ENCODE results near the gene ADRB2. TPM values are rescaled to one million over a fixed set of nuclear protein-coding genes. Genes with fewer than 3 reads are reported as not detected.

The ADRB2 gene
- total RNA-seq, 1 donor from 2014 or later = 1.6 TPM

DNA sequence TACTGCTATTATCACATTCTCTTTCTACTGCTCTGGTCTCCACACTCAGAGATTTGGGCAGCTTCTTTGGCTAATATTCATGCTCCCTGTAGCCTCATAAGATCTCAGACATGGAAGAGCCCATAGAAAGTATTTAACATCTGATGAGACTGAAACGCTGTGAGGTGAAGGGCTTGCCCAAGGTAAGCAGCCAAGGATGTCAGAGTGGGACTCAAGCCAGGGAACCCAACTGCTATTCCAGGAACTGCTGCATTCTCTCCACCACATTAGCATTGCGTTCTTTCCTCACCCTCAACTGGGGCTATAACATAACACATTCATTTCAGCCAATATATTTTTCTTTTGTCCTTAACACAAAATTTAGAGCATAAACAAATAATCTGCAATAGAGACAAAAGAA is 3.8 kb downstream of the ADRB2 start:
- ATAC-seq = no peak
- DNase-seq (ENCODE audit: low spot score) = no peak

DNA sequence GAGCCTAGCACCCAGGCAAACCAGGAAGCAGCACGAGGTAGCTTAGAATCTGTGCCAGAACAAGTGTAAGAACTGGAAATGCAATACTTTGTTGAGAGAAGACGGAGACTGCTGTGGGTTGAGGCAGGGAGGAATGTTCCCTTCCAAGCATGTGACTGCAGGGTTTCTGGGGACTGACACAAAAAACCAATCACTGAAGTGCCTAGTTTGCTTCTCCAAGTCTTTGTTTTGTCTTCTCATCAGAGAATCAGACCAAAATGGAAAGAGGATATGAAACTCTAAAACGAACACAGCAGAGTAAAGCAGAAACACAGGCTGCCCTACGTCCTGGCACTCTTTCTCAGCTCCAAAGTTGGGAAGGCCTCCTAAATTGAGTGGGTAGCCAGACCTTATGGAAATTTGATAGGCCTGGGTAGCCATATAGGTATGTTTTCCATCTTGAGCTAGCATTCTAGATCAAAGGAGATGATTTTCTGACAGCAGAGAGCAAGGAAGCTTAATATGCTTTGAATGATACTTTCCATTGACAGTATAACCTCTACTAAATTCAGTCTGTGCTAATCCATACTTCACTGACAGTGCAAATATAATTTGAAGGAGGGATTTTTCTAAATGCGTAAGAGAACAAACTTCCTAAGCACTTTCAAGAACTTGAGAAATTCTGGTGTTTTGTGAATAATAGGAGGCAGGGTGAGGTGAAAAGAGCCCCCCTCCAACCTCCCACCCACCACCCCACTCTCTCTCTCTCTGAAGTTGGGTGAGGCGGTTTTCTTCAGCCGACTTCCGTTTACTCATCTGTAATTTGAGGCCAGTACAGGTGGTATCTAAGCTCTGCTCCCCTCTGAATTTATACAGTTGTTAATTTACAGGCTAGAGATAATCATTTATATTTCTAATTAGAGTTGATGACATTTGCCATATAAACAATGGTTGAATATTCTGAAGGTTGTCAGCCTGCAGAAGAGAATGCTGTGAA is 5.5 kb downstream of the ADRB2 start:
- ATAC-seq (no peak), DNase-seq (ENCODE audit: low spot score) (no peak)

DNA sequence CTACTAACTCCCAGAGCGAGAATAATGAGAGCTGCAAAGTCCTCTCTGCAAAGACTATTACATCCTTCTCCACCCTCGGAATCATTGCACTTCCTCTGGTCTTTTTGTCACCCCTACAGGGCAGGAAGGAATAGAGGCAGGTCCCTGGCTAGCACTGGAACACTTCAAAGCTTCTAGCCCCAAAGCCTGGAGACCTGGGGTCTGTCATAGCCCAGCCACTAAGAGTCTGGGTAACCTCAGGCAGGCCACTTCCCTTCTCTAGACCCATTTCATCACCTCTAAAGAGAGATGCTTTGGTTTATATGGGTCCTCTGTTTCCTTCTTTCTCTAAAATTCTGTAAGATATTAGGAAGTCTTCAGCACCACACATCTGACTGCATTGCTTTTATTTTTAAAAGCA is 6.7 kb downstream of the ADRB2 start:
- DNase-seq (ENCODE audit: low spot score) (no peak), ATAC-seq (no peak)

DNA sequence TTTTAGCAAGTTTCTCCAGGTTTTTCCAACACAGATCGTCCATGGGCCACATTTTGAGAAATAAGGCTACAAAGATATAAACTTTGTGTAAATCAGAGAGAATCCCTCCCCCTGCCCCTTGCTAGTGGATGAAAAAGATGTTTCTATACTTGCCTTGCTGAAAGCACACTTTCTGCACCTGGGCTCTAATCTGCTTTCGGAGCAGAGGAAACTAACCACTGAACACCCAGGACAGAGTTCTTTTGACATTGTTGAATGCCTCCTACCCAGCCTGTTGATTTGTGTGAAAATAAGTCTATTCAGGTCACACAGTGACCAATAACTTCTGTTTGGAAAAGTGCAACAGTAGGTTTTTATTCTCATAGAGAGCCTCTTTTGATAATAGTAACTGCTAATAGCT is 7.5 kb downstream of the ADRB2 start:
- DNase-seq (ENCODE audit: low spot score) = no peak
- ATAC-seq = no peak

DNA sequence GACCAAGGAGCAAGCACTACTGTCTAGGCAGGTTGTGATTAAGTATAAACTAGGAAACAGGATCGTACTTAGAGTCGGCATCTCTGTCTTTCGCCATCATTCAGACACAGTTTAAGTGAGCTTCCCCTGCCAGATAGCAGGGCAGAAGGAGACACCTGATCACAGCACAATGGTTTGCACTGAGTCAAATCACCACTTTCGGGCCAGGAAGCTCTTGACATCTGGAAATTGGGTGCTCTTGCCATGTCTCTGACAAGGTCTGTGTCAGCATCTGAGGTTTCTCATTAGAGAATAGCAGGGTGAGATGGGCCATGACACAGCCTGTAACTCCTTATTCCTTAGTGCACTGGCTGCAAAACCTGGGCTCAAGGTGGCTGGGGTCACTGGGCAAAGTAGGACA is 8.3 kb downstream of the ADRB2 start:
- DNase-seq (ENCODE audit: low spot score) = no peak
- ATAC-seq = no peak

DNA sequence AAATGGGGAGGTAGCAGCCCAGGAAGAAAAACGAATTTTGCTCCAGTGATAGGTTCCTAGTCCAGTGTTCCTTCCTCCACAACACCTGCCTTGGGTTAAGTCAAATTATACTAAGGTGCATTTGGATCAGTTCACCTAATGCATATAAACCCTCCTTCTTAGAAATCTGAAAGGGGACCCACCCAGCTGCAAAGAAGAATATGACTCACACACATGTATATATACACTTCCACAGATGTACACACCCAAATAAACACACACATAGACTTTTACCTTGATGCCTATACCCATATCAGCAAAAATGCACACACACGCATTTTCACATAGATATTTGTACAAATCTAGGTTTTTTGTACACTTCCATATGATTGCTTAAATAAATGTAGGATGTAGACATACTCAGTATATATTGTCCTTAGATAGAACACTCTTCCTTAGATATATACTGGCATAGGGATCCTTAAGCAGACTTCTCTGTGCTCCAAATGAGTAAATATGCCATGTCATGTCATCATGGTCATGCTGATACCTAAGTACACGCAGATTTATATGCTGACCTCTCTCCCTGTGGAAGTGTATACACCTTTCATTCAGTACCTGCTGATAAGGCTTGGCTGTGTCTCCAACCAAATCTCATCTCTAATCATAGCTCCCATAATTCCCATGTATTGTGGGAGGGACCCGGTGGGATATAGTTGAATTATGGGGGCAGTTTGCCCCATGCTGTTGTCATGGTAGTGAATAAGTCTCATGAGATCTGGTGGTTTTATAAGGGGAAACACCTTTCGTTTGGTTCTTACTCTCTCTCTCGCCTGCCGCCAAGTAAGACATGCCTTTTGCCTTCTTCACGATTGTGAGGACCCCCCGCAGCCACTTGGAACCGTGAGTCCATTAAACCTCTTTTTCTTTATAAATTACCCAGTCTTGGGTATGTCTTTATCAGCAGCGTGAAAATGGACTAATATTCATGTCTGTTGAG is 10.2 kb downstream of the ADRB2 start:
- ATAC-seq (no peak), DNase-seq (ENCODE audit: low spot score) (no peak)

DNA sequence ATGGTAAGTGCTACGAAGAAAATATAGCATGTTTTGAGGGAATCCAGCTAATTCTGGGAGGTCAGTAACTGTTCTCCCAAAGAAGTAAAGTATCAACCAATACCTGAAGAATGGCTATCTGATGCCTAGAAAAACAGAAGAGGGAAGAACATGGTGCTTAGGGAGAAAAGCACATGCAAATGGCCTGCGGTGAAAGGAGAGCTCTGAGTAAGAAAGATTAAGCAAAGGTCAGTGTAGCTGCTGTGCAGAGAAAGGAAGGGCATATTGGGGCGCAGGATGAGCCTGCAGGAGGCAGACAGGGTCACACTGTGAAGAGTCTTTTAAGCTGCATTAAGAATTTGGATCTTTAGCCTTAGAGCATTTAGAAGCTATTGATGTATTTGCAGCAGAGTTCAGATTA is 11.0 kb downstream of the ADRB2 start:
- no peak for ATAC-seq
- no peak for DNase-seq (ENCODE audit: low spot score)

DNA sequence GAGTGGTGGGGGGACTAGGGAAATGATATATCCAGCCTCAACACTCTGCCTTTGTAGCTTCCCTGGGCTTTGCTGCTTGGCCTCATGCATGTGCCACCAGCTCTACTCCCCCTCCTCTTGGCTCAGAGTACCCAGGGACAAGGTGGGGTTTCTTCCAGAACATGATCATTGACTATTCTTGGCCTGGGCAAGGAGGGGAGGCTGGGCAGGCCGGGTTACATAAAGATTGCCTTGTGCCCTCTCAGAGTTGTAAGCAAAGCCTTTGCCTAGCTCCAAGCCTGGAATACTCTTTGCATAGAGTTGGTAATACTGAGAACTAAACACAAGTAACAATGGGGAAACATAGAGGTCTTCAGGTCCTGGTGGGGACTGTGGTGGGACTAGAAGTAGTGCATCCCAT is 11.9 kb downstream of the ADRB2 start:
- no peak for DNase-seq (ENCODE audit: low spot score)
- ATAC-seq = no peak

DNA sequence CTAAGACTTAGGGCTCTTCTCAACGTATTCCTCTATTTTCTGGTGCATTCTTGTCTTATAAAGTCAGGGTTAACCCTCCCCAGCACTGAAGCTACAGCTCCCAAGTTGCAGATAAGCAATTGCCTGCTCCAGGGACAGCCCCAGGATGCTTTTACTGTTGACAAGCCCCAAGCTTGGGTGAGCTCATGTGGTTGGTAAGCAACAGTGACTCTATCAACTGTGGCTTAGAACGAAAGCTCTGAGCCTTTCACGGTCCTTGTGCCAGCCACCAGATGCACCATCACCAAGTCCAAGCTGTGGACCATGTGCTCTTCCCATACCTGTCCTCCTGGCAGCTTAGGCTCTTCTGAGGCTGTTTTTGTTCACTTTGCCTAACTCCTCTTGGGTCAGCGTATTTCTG is 13.5 kb downstream of the ADRB2 start:
- DNase-seq (ENCODE audit: low spot score) (no peak), ATAC-seq (no peak)

DNA sequence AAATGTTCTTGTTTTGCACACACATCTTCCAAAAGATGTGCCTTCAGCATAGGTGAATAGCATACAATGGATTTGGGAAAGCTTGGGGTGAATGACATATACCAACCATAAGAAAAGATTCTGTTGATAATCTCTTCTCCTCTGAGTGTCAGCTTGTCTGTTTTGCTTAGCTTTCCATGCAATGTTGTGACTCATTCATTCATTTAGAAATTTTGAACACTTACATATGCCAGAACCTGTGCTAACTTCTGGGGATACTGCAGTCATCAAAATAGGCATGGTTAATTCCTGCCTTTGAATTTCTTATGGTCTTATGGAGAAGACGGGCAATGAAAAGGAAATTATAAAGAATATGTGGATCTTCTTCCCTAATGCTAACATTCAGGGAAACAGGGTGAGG is 14.1 kb downstream of the ADRB2 start:
- ATAC-seq (no peak), DNase-seq (ENCODE audit: low spot score) (no peak)

DNA sequence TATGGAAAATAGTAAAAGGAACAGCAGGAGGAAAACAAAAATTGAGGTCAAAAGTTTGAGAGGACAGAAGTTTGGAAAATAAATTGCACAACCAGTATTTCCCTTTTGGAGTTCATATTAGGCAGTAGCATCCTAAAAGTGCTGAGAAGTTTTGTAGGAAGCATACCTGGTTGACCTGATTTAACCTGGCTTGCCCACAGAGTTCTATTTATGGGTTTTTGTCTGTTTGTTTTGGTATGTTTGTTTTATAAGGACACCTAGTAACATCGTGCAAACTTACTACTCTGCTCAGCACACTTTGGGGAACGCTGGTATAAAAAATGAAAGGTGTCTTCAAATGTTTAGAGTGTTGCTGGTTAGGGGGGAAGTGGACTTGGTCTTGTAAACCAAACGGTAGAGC is 15.1 kb downstream of the ADRB2 start:
- ATAC-seq = peak; percentile 91
- no peak for DNase-seq (ENCODE audit: low spot score)

DNA sequence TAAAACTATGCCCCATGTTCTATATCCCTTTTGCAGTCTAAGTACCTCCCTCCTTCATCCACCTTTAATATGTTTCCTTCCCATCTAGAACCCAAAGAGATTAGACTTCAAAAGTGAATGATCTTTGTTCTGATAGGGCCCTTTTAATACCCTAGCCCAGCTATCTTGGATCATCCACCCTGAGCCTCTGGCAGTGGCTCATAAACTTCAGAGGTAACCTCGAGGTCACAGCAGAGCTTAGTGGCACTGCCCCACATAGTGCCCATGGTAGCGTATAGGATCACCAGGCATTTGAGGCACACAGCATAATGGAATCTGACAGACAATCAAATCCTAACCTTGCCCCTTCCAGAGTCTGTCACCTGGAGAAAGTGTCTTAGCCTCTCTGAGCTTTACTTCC is 15.8 kb downstream of the ADRB2 start:
- DNase-seq (ENCODE audit: low spot score) = no peak
- ATAC-seq = peak; percentile 74

DNA sequence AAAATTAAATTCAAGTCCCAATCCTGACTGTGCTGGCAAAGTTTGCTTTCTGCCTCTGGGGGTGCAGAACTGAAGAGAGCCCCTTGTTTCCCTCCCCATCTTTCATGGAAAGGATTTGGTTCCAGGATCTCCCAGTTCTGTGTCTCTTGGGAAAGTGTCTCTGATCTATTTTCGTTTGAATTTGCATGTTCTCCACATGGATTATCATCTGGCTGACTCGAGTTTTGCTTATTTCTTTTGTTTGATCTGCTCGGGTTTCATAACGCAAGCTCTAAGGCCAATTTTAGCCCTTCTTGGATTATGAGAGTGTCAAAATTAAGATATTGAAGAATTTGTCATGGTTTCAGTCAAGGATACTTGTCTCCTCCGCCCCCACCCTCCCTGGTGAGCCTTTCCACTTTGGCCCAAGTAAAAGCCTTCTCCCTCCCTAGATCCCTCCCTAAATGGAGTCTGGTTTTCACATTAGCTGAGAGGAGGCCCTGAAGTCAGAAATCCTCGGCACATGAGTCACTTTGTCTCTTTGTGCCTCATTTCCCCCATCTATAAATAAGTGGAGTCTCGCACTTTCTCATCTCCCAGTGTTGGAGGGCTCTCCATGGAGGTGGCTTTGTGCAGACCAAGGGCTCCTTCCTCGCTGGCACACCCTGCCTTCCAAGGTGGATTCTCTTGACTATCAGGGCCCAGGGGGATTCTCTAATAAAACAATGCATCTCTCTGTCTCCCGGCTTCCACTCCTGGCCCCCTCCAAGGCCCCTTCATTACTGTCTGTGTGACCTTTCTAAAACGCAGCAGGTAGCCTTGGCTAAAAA is 17.3 kb downstream of the ADRB2 start:
- ATAC-seq (no peak), DNase-seq (ENCODE audit: low spot score) (no peak)

DNA sequence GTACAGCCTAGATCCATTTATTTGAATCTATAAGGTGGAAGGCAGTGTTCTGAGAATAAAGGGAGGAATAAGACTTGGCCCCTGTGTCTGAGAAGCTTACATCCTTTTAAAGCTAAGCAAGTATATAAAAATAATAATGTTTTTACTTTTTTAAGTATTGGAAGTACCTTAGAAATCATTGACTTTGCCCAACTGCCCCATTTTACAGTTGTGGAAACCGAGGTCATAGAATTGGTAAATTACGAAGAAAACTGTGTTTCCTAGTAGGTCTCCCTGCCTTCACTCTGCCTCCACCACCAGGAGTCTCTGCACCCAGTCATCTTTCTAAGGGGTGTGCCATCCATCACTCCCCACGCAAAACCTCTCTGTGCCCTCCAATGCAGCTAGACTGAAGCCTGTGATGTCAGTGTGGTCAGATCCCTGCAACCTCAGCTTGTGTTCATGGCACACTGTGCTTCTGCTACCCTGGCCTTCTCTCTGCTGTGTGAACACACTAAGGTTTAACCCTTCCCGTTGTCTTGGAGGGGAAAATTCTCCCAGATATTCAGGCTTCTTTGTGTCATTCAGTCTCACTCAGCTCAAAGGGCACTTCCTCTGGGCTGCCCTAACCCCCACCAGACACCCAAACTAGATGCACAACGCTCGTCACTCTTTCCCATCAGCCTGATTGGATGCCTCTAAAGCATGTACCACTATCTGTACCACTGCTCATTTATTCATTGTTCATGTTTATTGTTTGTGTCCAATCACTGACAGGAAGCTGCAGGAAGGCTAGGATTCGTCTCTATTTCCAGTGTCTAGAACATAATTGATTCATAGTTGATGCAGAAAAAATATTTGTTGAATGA is 18.2 kb downstream of the ADRB2 start:
- DNase-seq (ENCODE audit: low spot score) = no peak

DNA sequence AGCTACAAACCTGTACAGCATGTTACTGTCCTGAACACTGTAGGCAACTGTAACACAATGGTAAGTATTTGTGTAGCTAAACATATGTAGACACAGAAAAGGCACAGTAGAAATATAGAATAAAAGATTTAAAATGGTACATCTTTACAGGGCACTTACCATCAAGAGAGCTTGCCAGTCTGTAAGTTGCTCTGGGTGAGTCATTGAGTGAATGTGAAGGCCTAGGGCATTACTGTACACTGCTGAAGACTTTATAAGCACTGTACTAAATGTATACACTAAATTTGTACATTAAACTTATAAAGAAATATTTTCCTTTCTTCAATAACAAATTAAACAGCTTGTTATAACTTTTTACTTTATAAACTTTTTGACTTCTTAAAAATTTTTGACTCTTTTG is 20.5 kb downstream of the ADRB2 start:
- ATAC-seq = no peak
- no peak for DNase-seq (ENCODE audit: low spot score)

More for the DNA sequence above, 18.2 kb downstream of the ADRB2 start:
- no peak for ATAC-seq

DNA sequence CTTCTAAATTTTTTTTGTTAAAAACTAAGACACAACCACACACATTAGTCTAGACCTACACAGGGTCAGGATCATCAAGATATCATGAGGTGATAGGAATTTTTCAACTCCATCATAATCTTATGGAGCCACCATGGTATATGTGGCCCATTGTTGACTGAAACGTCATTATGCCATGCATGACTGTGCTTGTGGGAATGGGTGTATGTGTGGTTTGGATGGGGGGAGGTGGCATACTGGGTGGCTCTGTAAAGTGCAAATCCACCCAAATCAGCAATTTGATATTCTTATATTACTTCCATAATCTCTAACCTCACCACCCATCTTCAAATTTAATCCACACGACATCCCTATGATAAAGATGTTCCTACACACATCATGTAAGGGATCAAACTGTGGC is 21.0 kb downstream of the ADRB2 start:
- no peak for DNase-seq (ENCODE audit: low spot score)
- no peak for ATAC-seq

DNA sequence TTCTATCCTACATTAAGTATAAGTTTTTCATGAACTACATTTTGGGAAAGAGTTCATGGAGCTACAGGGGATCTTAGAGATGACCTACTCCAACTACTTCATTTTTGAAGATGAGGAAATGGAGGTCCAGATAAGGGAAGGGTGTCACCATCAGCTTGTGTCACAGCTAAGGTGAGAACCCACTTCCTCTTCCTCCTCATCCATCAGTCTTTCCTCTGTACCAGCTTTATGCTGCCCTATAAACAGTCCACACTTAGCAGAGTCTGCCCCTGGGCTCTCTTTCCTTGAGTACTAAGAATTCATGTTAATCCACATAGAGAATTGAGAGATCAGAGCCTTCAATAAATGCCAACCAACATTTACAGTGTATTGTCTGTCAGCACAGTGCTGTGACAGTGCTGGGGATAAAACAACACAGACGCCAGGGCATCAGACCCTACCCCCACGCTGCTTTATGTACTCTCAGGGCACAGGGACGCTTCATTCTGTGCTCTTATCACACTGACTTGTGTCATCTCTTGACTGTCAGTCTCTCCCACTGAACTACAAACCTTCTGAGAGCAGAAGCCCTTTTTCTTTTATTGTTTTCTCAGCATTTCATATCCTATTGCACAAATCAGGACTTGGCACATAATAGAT is 22.1 kb downstream of the ADRB2 start:
- DNase-seq (ENCODE audit: low spot score) (no peak), ATAC-seq (no peak)

DNA sequence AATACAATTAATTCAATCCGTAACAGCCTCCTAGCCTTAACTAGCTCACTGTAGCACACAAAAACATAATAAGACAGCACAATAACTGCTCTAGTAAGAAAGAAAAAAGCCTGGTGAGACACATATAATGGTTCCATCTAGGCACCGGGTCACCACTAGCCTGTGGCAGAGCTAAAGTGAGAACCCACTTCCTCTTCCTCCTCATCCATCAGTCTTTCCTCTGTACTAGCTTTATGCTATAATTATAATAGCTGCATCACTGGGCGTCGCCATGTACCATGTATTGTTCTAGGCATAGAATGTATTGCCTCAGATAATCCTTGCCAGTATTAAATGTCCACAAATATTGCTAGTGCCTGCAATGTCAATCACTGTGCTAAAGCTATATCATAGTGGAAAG is 23.1 kb downstream of the ADRB2 start:
- DNase-seq (ENCODE audit: low spot score) (no peak), ATAC-seq (no peak)

DNA sequence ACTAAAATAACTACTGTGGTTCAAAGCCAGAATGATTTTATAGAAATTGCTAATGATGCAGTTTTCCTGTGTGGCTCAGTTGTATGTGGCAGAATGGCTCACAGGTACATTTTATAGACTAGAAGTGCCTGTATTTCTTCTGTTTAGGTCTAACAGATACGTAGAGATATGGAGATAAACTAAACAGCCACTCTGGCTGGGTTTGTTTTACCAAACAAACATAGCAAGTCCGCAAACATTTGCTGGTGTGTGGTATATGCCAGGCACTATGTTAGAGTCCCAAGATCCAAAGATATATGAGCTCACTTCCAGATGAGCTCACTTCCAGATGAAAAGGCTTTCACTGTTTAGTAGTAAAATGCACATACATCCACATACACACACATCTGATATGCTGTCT is 24.4 kb downstream of the ADRB2 start:
- DNase-seq (ENCODE audit: low spot score) = no peak
- ATAC-seq = no peak

Data from left lobe of liver (tissue), 2 donors.